GM21723 (cell line): Measurements from ENCODE around the gene EGLN2.
"Not testable (repeated sequence)": the region's sequence is repeated elsewhere in the genome, so short reads cannot be mapped to it uniquely, and the experiment has no call there.

ENCODE experiments used
- ATAC-seq: cut with Tn5 transposase; IDR thresholded peaks from one replicate; pipeline ENCODE4 v1.9.1; 2021; ENCODE audit warnings: mild to moderate bottlenecking, moderate library complexity; ENCODE audit not compliant: unreplicated experiment

The EGLN2 gene

GRCh38 chr19:40815223-40815622 lies 16.2 kb downstream of the EGLN2 start:
- ATAC-seq, result no peak

- peak; percentile 69 for ATAC-seq
Observed at GRCh38 chr19:40818480-40819399, 19.7 kb downstream of the EGLN2 start.

- ATAC-seq, result not testable (repeated sequence)
Observed at GRCh38 chr19:40819479-40820234, 20.7 kb downstream of the EGLN2 start.

GRCh38 chr19:40822161-40822560 lies 23.2 kb downstream of the EGLN2 start:
- no peak for ATAC-seq

GRCh38 chr19:40822704-40823553 lies 23.9 kb downstream of the EGLN2 start:
- not testable (repeated sequence) for ATAC-seq

GRCh38 chr19:40824916-40825315 lies 25.9 kb downstream of the EGLN2 start:
- not testable (repeated sequence) for ATAC-seq

- not testable (repeated sequence) for ATAC-seq
Observed at GRCh38 chr19:40825460-40826095, 26.6 kb downstream of the EGLN2 start.

GRCh38 chr19:40826312-40826698 lies 27.3 kb downstream of the EGLN2 start:
- ATAC-seq, result not testable (repeated sequence)

- ATAC-seq, result not testable (repeated sequence)
Observed at GRCh38 chr19:40826699-40827385, 27.9 kb downstream of the EGLN2 start.

- no peak for ATAC-seq
Observed at GRCh38 chr19:40827386-40828247, 28.6 kb downstream of the EGLN2 start.

GRCh38 chr19:40829205-40829604 lies 30.2 kb downstream of the EGLN2 start:
- ATAC-seq, result no peak

- ATAC-seq, result not testable (repeated sequence)
Observed at GRCh38 chr19:40830741-40831140, 31.8 kb downstream of the EGLN2 start.

GRCh38 chr19:40831502-40832430 lies 32.8 kb downstream of the EGLN2 start:
- ATAC-seq, result no peak

GRCh38 chr19:40832431-40832790 lies 33.4 kb downstream of the EGLN2 start:
- not testable (repeated sequence) for ATAC-seq

- ATAC-seq, result not testable (repeated sequence)
Observed at GRCh38 chr19:40833728-40834533, 34.9 kb downstream of the EGLN2 start.

GRCh38 chr19:40836754-40837429 lies 37.9 kb downstream of the EGLN2 start:
- no peak for ATAC-seq
